ENCODE measurements around the gene IGF2BP2. TPM values are rescaled to one million over a fixed set of nuclear protein-coding genes. Genes with fewer than 3 reads are reported as not detected.
A peak's percentile ranks its signal among the peaks of the same experiment; 100 is the strongest.

The IGF2BP2 gene
- total and polyA plus RNA-seq, 9 of the 15 experiments (the other 6 are each of a cell fraction or from before 2014, with no cell fraction given): 3.2 to 59.6 (median 30.5) TPM

DNA sequence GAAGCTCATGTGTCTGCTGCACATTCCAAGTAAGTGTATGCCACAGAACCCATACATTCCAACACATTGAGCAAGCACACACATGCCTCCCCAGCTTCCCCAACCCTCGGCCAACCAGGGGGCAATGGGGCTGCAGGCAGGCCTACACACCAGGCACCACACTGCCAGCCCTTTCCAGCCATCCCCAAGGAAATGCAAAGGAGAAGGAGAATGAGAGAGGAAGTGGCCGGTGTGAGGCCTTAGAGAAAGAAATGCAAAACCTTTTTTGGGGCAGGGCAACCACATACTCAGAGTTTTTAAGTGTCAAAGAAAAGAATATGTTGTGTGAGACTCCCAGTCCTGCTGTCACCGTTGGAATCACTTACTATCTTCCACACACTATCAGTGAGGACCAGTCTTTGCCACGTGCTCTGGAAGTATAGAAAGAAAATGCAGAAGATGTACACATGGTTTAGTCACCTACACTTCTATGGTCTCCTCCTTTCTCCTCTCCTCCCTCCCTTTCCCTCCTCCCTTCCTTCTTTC, 11.1 kb downstream of the IGF2BP2 start (continued):
- TF ChIP-seq ZBTB34 (CRISPR knock-in tag; IDR thresholded peaks at IDR 0.05) (no peak), ZNF707 (CRISPR knock-in tag; conservative IDR thresholded peaks at IDR 0.05) (no peak), ETV6 (IDR thresholded peaks at IDR 0.05; ENCODE audit: borderline replicate concordance in 1 of 2, low read depth in 2 of 2, low read length in 1 of 2) (no peak), ETV6 (CRISPR knock-in tag; IDR thresholded peaks at IDR 0.05; ENCODE audit: borderline replicate concordance) (no peak), RBM17 (IDR thresholded peaks at IDR 0.05; ENCODE audit: borderline replicate concordance, low read depth, low read length) (no peak), FOXK2 (conservative IDR thresholded peaks at IDR 0.05 in 1 of 2, IDR thresholded peaks at IDR 0.05 in 1 of 2; ENCODE audit: low read depth in 2 of 2) (peak; percentile 87), ZBED1 (IDR thresholded peaks at IDR 0.05) (no peak), CBFB (CRISPR knock-in tag; IDR thresholded peaks at IDR 0.05) (no peak), ERF (CRISPR knock-in tag; IDR thresholded peaks at IDR 0.05) (no peak)
- TF ChIP-seq, protein P1, sequence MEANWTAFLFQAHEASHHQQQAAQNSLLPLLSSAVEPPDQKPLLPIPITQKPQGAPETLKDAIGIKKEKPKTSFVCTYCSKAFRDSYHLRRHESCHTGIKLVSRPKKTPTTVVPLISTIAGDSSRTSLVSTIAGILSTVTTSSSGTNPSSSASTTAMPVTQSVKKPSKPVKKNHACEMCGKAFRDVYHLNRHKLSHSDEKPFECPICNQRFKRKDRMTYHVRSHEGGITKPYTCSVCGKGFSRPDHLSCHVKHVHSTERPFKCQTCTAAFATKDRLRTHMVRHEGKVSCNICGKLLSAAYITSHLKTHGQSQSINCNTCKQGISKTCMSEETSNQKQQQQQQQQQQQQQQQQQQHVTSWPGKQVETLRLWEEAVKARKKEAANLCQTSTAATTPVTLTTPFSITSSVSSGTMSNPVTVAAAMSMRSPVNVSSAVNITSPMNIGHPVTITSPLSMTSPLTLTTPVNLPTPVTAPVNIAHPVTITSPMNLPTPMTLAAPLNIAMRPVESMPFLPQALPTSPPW (CRISPR knock-in tag; IDR thresholded peaks at IDR 0.05): 0 out of 2 replicates have a peak, but pooled peaks have one; percentile 11
- TF ChIP-seq, protein P2, sequence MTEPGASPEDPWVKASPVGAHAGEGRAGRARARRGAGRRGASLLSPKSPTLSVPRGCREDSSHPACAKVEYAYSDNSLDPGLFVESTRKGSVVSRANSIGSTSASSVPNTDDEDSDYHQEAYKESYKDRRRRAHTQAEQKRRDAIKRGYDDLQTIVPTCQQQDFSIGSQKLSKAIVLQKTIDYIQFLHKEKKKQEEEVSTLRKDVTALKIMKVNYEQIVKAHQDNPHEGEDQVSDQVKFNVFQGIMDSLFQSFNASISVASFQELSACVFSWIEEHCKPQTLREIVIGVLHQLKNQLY (CRISPR knock-in tag; conservative IDR thresholded peaks at IDR 0.05): no peak
- TF ChIP-seq, protein P3, sequence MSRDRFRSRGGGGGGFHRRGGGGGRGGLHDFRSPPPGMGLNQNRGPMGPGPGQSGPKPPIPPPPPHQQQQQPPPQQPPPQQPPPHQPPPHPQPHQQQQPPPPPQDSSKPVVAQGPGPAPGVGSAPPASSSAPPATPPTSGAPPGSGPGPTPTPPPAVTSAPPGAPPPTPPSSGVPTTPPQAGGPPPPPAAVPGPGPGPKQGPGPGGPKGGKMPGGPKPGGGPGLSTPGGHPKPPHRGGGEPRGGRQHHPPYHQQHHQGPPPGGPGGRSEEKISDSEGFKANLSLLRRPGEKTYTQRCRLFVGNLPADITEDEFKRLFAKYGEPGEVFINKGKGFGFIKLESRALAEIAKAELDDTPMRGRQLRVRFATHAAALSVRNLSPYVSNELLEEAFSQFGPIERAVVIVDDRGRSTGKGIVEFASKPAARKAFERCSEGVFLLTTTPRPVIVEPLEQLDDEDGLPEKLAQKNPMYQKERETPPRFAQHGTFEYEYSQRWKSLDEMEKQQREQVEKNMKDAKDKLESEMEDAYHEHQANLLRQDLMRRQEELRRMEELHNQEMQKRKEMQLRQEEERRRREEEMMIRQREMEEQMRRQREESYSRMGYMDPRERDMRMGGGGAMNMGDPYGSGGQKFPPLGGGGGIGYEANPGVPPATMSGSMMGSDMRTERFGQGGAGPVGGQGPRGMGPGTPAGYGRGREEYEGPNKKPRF (IDR thresholded peaks at IDR 0.05; ENCODE audit: low read depth, low read length): no peak
- TF ChIP-seq, protein P4, sequence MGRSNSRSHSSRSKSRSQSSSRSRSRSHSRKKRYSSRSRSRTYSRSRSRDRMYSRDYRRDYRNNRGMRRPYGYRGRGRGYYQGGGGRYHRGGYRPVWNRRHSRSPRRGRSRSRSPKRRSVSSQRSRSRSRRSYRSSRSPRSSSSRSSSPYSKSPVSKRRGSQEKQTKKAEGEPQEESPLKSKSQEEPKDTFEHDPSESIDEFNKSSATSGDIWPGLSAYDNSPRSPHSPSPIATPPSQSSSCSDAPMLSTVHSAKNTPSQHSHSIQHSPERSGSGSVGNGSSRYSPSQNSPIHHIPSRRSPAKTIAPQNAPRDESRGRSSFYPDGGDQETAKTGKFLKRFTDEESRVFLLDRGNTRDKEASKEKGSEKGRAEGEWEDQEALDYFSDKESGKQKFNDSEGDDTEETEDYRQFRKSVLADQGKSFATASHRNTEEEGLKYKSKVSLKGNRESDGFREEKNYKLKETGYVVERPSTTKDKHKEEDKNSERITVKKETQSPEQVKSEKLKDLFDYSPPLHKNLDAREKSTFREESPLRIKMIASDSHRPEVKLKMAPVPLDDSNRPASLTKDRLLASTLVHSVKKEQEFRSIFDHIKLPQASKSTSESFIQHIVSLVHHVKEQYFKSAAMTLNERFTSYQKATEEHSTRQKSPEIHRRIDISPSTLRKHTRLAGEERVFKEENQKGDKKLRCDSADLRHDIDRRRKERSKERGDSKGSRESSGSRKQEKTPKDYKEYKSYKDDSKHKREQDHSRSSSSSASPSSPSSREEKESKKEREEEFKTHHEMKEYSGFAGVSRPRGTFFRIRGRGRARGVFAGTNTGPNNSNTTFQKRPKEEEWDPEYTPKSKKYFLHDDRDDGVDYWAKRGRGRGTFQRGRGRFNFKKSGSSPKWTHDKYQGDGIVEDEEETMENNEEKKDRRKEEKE (IDR thresholded peaks at IDR 0.05; ENCODE audit: borderline replicate concordance in 1 of 2, control insufficient read depth in 1 of 2, low read depth in 2 of 2, low read length in 1 of 2): no peak
